HepG2 (cell line): ENCODE results near the gene SPACDR. TPM values are rescaled to one million over a fixed set of nuclear protein-coding genes. Genes with fewer than 3 reads are reported as not detected.

Source experiments
- FOXJ3 ChIP-seq: sonication (generic); formaldehyde crosslinking; IDR thresholded peaks from 2 replicates; pipeline ENCODE4 v1.4.0; 2020; ENCODE audit warnings: missing genetic modification reagents, mild to moderate bottlenecking, borderline replicate concordance
- HMGA1 ChIP-seq: sonication (generic); formaldehyde crosslinking; conservative IDR thresholded peaks from 2 replicates; pipeline ENCODE4 v1.4.0; 2020; ENCODE audit warnings: missing genetic modification reagents
- IRF2 ChIP-seq: IDR thresholded peaks from 2 replicates; pipeline ENCODE4 v1.6.1; 2018; ENCODE audit warnings: missing genetic modification reagents, missing compliant biosample characterization
- ONECUT2 ChIP-seq: sonication (generic); formaldehyde crosslinking; IDR thresholded peaks from 2 replicates; pipeline ENCODE4 v1.4.0; 2020; ENCODE audit warnings: missing genetic modification reagents
- PCBP2 ChIP-seq: fragments of 200-400 bp; formaldehyde crosslinking; optimal IDR thresholded peaks from 2 replicates; pipeline ENCODE3; 2018; ENCODE audit warnings: low read length, low read depth; ENCODE audit not compliant: poor library complexity, severe bottlenecking
- RARG ChIP-seq: sonication (generic); formaldehyde crosslinking; IDR thresholded peaks from 2 replicates; pipeline ENCODE4 v1.4.0; 2020; ENCODE audit warnings: low read depth, mild to moderate bottlenecking, missing genetic modification reagents
- RFXAP ChIP-seq: sonication (generic); formaldehyde crosslinking; IDR thresholded peaks from 2 replicates; pipeline ENCODE4 v1.4.0; 2020; ENCODE audit warnings: missing genetic modification reagents, borderline replicate concordance
- RXRB ChIP-seq: IDR thresholded peaks from 2 replicates; pipeline ENCODE4 v1.6.1; 2016; ENCODE audit warnings: borderline replicate concordance, missing genetic modification reagents, missing compliant biosample characterization
- SMARCE1 ChIP-seq: fragments of 450-650 bp; IDR thresholded peaks from 2 replicates; pipeline ENCODE4 v1.6.1; 2017; ENCODE audit warnings: borderline replicate concordance
- SRSF4 ChIP-seq: fragments of 200-400 bp; formaldehyde crosslinking; IDR thresholded peaks from one replicate; pipeline ENCODE4 v1.6.1; 2018; ENCODE audit warnings: mild to moderate bottlenecking, low read depth, low read length, moderate library complexity; ENCODE audit not compliant: poor library complexity, severe bottlenecking
- TCF12 ChIP-seq, 2 experiments: fragments of 450-650 bp in 1 of 2; sonication (generic) in 1 of 2; formaldehyde crosslinking in 1 of 2; IDR thresholded peaks; 2 replicates each; pipeline versions ENCODE4 v1.6.1 to v1.8.0; 2017 to 2022; ENCODE audit warnings: antibody characterized with exemption in 1 of 2, mild to moderate bottlenecking in 1 of 2, missing genetic modification reagents in 1 of 2, moderate library complexity in 1 of 2
- XRCC5 ChIP-seq: fragments of 200-400 bp; formaldehyde crosslinking; optimal IDR thresholded peaks from 2 replicates; pipeline ENCODE3; 2017; ENCODE audit warnings: mild to moderate bottlenecking, low read length
- ZFP90 ChIP-seq: sonication (generic); formaldehyde crosslinking; IDR thresholded peaks from 2 replicates; pipeline ENCODE4 v1.8.0; 2022; ENCODE audit warnings: missing genetic modification reagents, mild to moderate bottlenecking, inconsistent platforms, borderline replicate concordance
- ZNF121 ChIP-seq: sonication (generic); formaldehyde crosslinking; IDR thresholded peaks from 2 replicates; pipeline ENCODE4 v1.5.0; 2020; ENCODE audit warnings: mild to moderate bottlenecking, missing genetic modification reagents
- ZNF138 ChIP-seq: sonication (generic); formaldehyde crosslinking; IDR thresholded peaks from 2 replicates; pipeline ENCODE4 v1.5.0; 2020; ENCODE audit warnings: mild to moderate bottlenecking, low read depth, missing genetic modification reagents
- ZNF207 ChIP-seq: fragments of 450-650 bp; IDR thresholded peaks from 2 replicates; pipeline ENCODE4 v1.6.1; 2016; ENCODE audit warnings: antibody characterized with exemption, borderline replicate concordance
- ZNF230 ChIP-seq: sonication (generic); formaldehyde crosslinking; IDR thresholded peaks from 2 replicates; pipeline ENCODE4 v1.4.0; 2020; ENCODE audit warnings: mild to moderate bottlenecking, missing genetic modification reagents
- ZNF33A ChIP-seq: sonication (generic); formaldehyde crosslinking; IDR thresholded peaks from 2 replicates; pipeline ENCODE4 v1.5.1; 2020; ENCODE audit warnings: missing genetic modification reagents, mild to moderate bottlenecking, moderate library complexity, borderline replicate concordance
- ZNF549 ChIP-seq: sonication (generic); formaldehyde crosslinking; IDR thresholded peaks from 2 replicates; pipeline ENCODE4 v1.5.0; 2020; ENCODE audit warnings: missing genetic modification reagents
- ZNF670 ChIP-seq: sonication (generic); formaldehyde crosslinking; IDR thresholded peaks from 2 replicates; pipeline ENCODE4 v1.8.0; 2022; ENCODE audit warnings: mild to moderate bottlenecking, missing genetic modification reagents, borderline replicate concordance
- ZNF709 ChIP-seq: sonication (generic); formaldehyde crosslinking; IDR thresholded peaks from 2 replicates; pipeline ENCODE4 v1.5.0; 2020; ENCODE audit warnings: mild to moderate bottlenecking, missing genetic modification reagents
- ZNF775 ChIP-seq: sonication (generic); formaldehyde crosslinking; IDR thresholded peaks from 2 replicates; pipeline ENCODE4 v1.4.0; 2020; ENCODE audit warnings: missing genetic modification reagents, mild to moderate bottlenecking, moderate library complexity, borderline replicate concordance
- polyA plus RNA-seq, 8 experiments: library from polyadenylated mRNA; depleted of rRNA in 3 of 8; stranded (reverse) in 7 of 8; unstranded in 1 of 8; fragments of >200 nt; fragmentation: Illumina TruSeq in 4 of 8; extraction: Trizol in 4 of 8; gene quantifications; 2 replicates each; pipeline versions ENCODE4 v1.2.1 to v1.2.3, GENCODE V29; 2011 to 2016; ENCODE audit warnings: low read depth in 4 of 8, missing spikeins in 1 of 8, mixed read lengths in 1 of 8; ENCODE audit not compliant: insufficient read depth in 1 of 8
- total RNA-seq, 5 experiments: library from RNA; depleted of rRNA; stranded (reverse); fragments of >200 nt; fragmentation: Illumina TruSeq; extraction: Trizol; gene quantifications; 2 replicates each; pipeline ENCODE4 v1.2.3, GENCODE V29; 2016; ENCODE audit warnings: low read depth in 1 of 5
- TF ChIP-seq, protein P1 (sequence below), 2 experiments: fragments of 450-650 bp in 1 of 2; sonication (generic) in 1 of 2; formaldehyde crosslinking; IDR thresholded peaks; 2 replicates each; pipeline versions ENCODE4 v1.5.0 to v1.8.0; 2020 to 2022; ENCODE audit warnings: mild to moderate bottlenecking in 1 of 2, missing genetic modification reagents in 1 of 2
- TF ChIP-seq, protein P2 (sequence below): sonication (generic); formaldehyde crosslinking; IDR thresholded peaks from 2 replicates; pipeline ENCODE4 v1.4.0; 2020; ENCODE audit warnings: mild to moderate bottlenecking, missing genetic modification reagents
- TF ChIP-seq, protein P3 (sequence below): sonication (generic); formaldehyde crosslinking; IDR thresholded peaks from 2 replicates; pipeline ENCODE4 v1.4.0; 2020; ENCODE audit warnings: mild to moderate bottlenecking, missing genetic modification reagents

SPACDR gene
- total and polyA plus RNA-seq, 2 of the 13 experiments (the other 11 are each of a cell fraction or from before 2014, with no cell fraction given): 0.41 TPM; not detected in 1

DNA sequence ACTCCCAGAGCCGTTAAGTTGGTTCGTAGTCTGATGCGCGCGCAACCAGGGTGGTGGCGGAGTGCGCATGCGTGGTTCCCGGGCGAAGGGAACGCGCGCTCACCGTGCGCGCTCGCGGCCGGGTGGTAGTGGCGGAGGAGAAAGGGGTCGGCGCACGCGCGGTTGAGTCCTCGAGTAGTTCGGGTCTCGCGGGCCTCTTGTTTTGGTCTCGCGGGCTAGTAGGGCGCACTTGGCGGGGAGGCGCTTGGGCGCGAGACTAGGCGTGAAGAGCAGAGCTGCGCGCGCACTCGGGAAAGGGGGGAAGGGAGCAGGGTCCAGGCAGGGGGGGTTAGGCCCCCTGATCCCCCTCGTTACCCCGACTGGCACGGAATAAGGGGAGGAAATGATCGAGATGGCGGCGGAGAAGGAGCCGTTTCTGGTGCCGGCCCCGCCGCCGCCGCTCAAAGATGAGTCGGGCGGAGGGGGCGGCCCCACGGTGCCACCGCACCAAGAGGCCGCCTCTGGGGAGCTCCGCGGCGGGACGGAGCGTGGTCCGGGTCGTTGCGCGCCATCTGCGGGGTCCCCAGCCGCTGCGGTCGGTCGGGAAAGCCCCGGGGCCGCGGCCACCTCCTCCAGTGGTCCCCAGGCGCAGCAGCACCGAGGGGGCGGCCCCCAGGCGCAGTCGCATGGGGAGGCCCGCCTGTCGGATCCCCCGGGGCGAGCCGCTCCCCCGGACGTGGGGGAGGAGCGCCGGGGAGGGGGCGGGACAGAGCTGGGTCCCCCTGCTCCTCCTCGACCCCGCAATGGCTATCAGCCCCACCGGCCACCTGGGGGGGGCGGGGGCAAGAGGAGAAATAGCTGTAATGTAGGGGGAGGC lies 34.2 kb downstream of the SPACDR start, which contains the start of gene MEPCE (continued):
- TF ChIP-seq, protein P1, sequence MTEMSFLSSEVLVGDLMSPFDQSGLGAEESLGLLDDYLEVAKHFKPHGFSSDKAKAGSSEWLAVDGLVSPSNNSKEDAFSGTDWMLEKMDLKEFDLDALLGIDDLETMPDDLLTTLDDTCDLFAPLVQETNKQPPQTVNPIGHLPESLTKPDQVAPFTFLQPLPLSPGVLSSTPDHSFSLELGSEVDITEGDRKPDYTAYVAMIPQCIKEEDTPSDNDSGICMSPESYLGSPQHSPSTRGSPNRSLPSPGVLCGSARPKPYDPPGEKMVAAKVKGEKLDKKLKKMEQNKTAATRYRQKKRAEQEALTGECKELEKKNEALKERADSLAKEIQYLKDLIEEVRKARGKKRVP (CRISPR knock-in tag; IDR thresholded peaks at IDR 0.05): no peak
- TF ChIP-seq IRF2 (CRISPR knock-in tag): 0 out of 2 replicates have a peak, but pooled peaks have one; percentile 30
- no peak for TF ChIP-seq ZNF670
- no peak for TF ChIP-seq SMARCE1
- TF ChIP-seq, protein P2, sequence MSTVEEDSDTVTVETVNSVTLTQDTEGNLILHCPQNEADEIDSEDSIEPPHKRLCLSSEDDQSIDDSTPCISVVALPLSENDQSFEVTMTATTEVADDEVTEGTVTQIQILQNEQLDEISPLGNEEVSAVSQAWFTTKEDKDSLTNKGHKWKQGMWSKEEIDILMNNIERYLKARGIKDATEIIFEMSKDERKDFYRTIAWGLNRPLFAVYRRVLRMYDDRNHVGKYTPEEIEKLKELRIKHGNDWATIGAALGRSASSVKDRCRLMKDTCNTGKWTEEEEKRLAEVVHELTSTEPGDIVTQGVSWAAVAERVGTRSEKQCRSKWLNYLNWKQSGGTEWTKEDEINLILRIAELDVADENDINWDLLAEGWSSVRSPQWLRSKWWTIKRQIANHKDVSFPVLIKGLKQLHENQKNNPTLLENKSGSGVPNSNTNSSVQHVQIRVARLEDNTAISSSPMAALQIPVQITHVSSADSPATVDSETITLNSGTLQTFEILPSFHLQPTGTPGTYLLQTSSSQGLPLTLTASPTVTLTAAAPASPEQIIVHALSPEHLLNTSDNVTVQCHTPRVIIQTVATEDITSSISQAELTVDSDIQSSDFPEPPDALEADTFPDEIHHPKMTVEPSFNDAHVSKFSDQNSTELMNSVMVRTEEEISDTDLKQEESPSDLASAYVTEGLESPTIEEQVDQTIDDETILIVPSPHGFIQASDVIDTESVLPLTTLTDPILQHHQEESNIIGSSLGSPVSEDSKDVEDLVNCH (CRISPR knock-in tag): no peak
- TF ChIP-seq RFXAP: no peak
- TF ChIP-seq TCF12 (IDR thresholded peaks at IDR 0.05): no peak
- 0 out of 2 replicates have a peak, but pooled peaks have one; percentile 65 for TF ChIP-seq TCF12 (CRISPR knock-in tag; IDR thresholded peaks at IDR 0.05)
- no peak for TF ChIP-seq ZNF775
- 0 out of 2 replicates have a peak, but pooled peaks have one; percentile 39 for TF ChIP-seq ZNF709 (CRISPR knock-in tag)
- no peak for TF ChIP-seq PCBP2
- TF ChIP-seq ONECUT2: no peak
- no peak for TF ChIP-seq RARG (CRISPR knock-in tag)
- TF ChIP-seq FOXJ3 (CRISPR knock-in tag): no peak
- TF ChIP-seq ZNF230 (CRISPR knock-in tag): no peak
- TF ChIP-seq ZNF207: no peak
- TF ChIP-seq XRCC5: peak; percentile 9
- no peak; the same call in 1 of the 2 replicates for TF ChIP-seq ZFP90
- no peak for TF ChIP-seq ZNF33A (CRISPR knock-in tag)
- TF ChIP-seq, protein P3, sequence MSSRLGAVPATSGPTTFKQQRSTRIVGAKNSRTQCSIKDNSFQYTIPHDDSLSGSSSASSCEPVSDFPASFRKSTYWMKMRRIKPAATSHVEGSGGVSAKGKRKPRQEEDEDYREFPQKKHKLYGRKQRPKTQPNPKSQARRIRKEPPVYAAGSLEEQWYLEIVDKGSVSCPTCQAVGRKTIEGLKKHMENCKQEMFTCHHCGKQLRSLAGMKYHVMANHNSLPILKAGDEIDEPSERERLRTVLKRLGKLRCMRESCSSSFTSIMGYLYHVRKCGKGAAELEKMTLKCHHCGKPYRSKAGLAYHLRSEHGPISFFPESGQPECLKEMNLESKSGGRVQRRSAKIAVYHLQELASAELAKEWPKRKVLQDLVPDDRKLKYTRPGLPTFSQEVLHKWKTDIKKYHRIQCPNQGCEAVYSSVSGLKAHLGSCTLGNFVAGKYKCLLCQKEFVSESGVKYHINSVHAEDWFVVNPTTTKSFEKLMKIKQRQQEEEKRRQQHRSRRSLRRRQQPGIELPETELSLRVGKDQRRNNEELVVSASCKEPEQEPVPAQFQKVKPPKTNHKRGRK (CRISPR knock-in tag): no peak
- no peak for TF ChIP-seq ZNF549
- TF ChIP-seq ZNF121 (CRISPR knock-in tag): no peak
- peak; percentile 63 for TF ChIP-seq SRSF4
- no peak for TF ChIP-seq HMGA1 (CRISPR knock-in tag)
- no peak for TF ChIP-seq ZNF138 (CRISPR knock-in tag)
- no peak for TF ChIP-seq RXRB
